NCI-H1930 (cell line): ENCODE data around the gene TOR2A.

ENCODE experiments used
- DNase-seq, 2 experiments: peaks; one replicate each; lab custom pipeline; 2025; lab: John Stamatoyannopoulos, UW

The TOR2A gene

GRCh38 chr9:127742435-127743088 is 7.5 kb upstream of the TOR2A start:
- no peak for DNase-seq

GRCh38 chr9:127741831-127742434 is 6.8 kb upstream of the TOR2A start:
- no peak for DNase-seq

GRCh38 chr9:127739614-127740330 is 4.7 kb upstream of the TOR2A start:
- DNase-seq = no peak

- no peak for DNase-seq
Observed at GRCh38 chr9:127738666-127739065, 3.6 kb upstream of the TOR2A start.

GRCh38 chr9:127735530-127736185 is 564 bp upstream of the TOR2A start:
- no peak for DNase-seq

GRCh38 chr9:127734247-127734746 is 797 bp downstream of the TOR2A start:
- DNase-seq = no peak

- no peak for DNase-seq
Observed at GRCh38 chr9:127733614-127734013, 1.5 kb downstream of the TOR2A start.

GRCh38 chr9:127732444-127732843 is 2.6 kb downstream of the TOR2A start:
- DNase-seq = no peak

- DNase-seq = no peak
Observed at GRCh38 chr9:127731938-127732337, 3.2 kb downstream of the TOR2A start.

GRCh38 chr9:127730799-127731410 is 4.2 kb downstream of the TOR2A start:
- DNase-seq = no peak

- no peak for DNase-seq
Observed at GRCh38 chr9:127730262-127730661, 4.8 kb downstream of the TOR2A start.

- no peak for DNase-seq
Observed at GRCh38 chr9:127729522-127730256, 5.4 kb downstream of the TOR2A start.

GRCh38 chr9:127728808-127729207 is 6.3 kb downstream of the TOR2A start:
- no peak for DNase-seq

- DNase-seq = no peak
Observed at GRCh38 chr9:127726871-127727270, 8.2 kb downstream of the TOR2A start.

GRCh38 chr9:127724012-127724411 is 11.1 kb downstream of the TOR2A start:
- no peak for DNase-seq

GRCh38 chr9:127723444-127723843 is 11.7 kb downstream of the TOR2A start:
- DNase-seq = no peak

- DNase-seq = no peak
Observed at GRCh38 chr9:127723013-127723412, 12.1 kb downstream of the TOR2A start.

GRCh38 chr9:127722055-127722745 is 12.9 kb downstream of the TOR2A start:
- DNase-seq = no peak

- no peak for DNase-seq
Observed at GRCh38 chr9:127721391-127721821, 13.7 kb downstream of the TOR2A start.

- no peak for DNase-seq
Observed at GRCh38 chr9:127720865-127721227, 14.2 kb downstream of the TOR2A start.
